ENCODE results near the gene REC114. TPM values are rescaled to one million over a fixed set of nuclear protein-coding genes. Genes with fewer than 3 reads are reported as not detected.

Gene REC114
- total and polyA plus RNA-seq, 2 of the 8 experiments (the other 6 are each of a cell fraction or from before 2014, with no cell fraction given): 0.12 TPM; not detected in 1

- Histone ChIP-seq H2AK5ac (ENCODE audit: low read depth, low read length) (no peak overlapping the region), H3K27me3 (replicated peaks in 1 of 4; ENCODE audit: control insufficient read depth in 3 of 4, extremely low read depth in 1 of 4, insufficient read depth in 3 of 4, low read length in 3 of 4) (no peaks in the 10 kb centered on the region), H2BK12ac (ENCODE audit: low read depth, low read length) (no peak overlapping the region), H3K79me2 (ENCODE audit: control insufficient read depth in 1 of 2, insufficient read depth in 2 of 2, low read length in 2 of 2) (no peaks in the 10 kb centered on the region), H2AFZ (ENCODE audit: low read length) (no peak overlapping the region), H3K14ac (ENCODE audit: insufficient read length) (no peak overlapping the region), H4K8ac (ENCODE audit: extremely low read depth, insufficient read depth, low read length) (no peak overlapping the region), H2BK120ac (replicated peaks; ENCODE audit: low read depth, low read length) (no peak overlapping the region), H3K23ac (ENCODE audit: insufficient read length) (no peak overlapping the region), H3K9me3 (ENCODE audit: insufficient read depth in 2 of 2, low read depth in 1 of 2, low read length in 1 of 2) (no peaks in the 10 kb centered on the region), H4K91ac (replicated peaks; ENCODE audit: insufficient read length, low read length) (no peak overlapping the region), H3K27ac (ENCODE audit: low read depth, low read length) (no peak overlapping the region), H3K18ac (ENCODE audit: extremely low read depth, low read length) (no peak overlapping the region), H3K23me2 (ENCODE audit: low read depth, low read length) (no peaks in the 10 kb centered on the region), H3K4me2 (ENCODE audit: insufficient read depth in 1 of 2, low read depth in 2 of 2, low read length in 2 of 2) (no peak overlapping the region), H3K4me1 (replicated peaks in 1 of 4; ENCODE audit: control insufficient read depth in 3 of 4, insufficient read depth in 4 of 4, low read length in 3 of 4) (no peaks in the 10 kb centered on the region), H4K5ac (ENCODE audit: insufficient read length, low read depth, low read length) (no peak overlapping the region), H3K79me1 (ENCODE audit: low read depth, low read length) (no peaks in the 10 kb centered on the region; the same call in 1 of the 2 replicates), H4K20me1 (replicated peaks in 1 of 2; ENCODE audit: control insufficient read depth in 1 of 2, insufficient read depth in 2 of 2, low read length in 2 of 2) (peaks cover 3 to 4% of the 10 kb centered on the region in 2 experiments), H2BK20ac (ENCODE audit: low read length) (no peak overlapping the region), H3K9ac (replicated peaks in 1 of 4; ENCODE audit: extremely low read depth in 1 of 4, low read depth in 3 of 4, low read length in 3 of 4) (no peak overlapping the region), H3K56ac (replicated peaks; ENCODE audit: insufficient read length, low read depth, low read length) (no peak overlapping the region), H2BK15ac (ENCODE audit: low read length) (no peak overlapping the region), H3K4ac (replicated peaks; ENCODE audit: insufficient read length, low read depth, low read length) (no peak overlapping the region), H2BK5ac (ENCODE audit: low read depth, low read length) (no peak overlapping the region), H3K36me3 (ENCODE audit: control insufficient read depth in 2 of 4, insufficient read depth in 4 of 4, low read length in 3 of 4) (peaks cover 24 to 64% (median 42%) of the 10 kb centered on the region in 4 experiments), H3K4me3 (ENCODE audit: extremely low read depth in 1 of 4, insufficient read depth in 2 of 4, low read depth in 3 of 4, low read length in 4 of 4) (no peak overlapping the region)
- DNase-seq (ENCODE audit: low read depth in 1 of 2, low spot score in 2 of 2): no peak
- FAIRE-seq: no peak
- TF ChIP-seq EGR1 (IDR thresholded peaks at IDR 0.05; ENCODE audit: borderline replicate concordance, low read depth, low read length) (no peak), CTCF (IDR thresholded peaks at IDR 0.05; ENCODE audit: control extremely low read depth in 1 of 3, insufficient read depth in 1 of 3, low read depth in 1 of 3, low read length in 3 of 3) (no peak), RAD21 (IDR thresholded peaks at IDR 0.05 in 1 of 2, conservative IDR thresholded peaks at IDR 0.05 in 1 of 2; ENCODE audit: low read depth in 2 of 2, low read length in 2 of 2) (no peak), TBP (IDR thresholded peaks at IDR 0.05; ENCODE audit: low read depth, low read length) (no peak), KDM1A (IDR thresholded peaks at IDR 0.05; ENCODE audit: borderline replicate concordance, low read length) (no peak), CHD2 (IDR thresholded peaks at IDR 0.05; ENCODE audit: low read length) (no peak), SP4 (IDR thresholded peaks at IDR 0.05; ENCODE audit: low read length) (no peak), RXRA (IDR thresholded peaks at IDR 0.05; ENCODE audit: insufficient read depth, low read depth, low read length) (no peak), SP2 (IDR thresholded peaks at IDR 0.05; ENCODE audit: low read length) (no peak), CREB1 (IDR thresholded peaks at IDR 0.05) (no peak), TEAD4 (IDR thresholded peaks at IDR 0.05; ENCODE audit: low read depth, low read length) (no peak)
- 89% methylated on average over 1 of the region's 1 CpG; no CpG with 5 or more reads in 1 of the 2 experiments for WGBS, 2 experiments (ENCODE audit: extremely low coverage in 1 of 2, insufficient coverage in 1 of 2, insufficient read length in 1 of 2, insufficient replicate concordance in 2 of 2, low coverage in 1 of 2, low lambda C conversion rate in 2 of 2, missing lambda C conversion rate in 1 of 2)
- ChIA-PET POLR2A (ENCODE audit: partially characterized antibody) (no interaction called here), CTCF (ENCODE audit: partially characterized antibody) (interaction anchor here (1.1 to 1.2 kb wide), 3 partner anchors 117 to 1888 kb away, joined by 3 read pairs; no protein-coding TSS in a partner anchor)
Observed at GRCh38 chr15:73567020-73567419, 124.1 kb downstream of the REC114 start.
